Panc1 (cell line): ENCODE results near the gene C1orf50. TPM values are rescaled to one million over a fixed set of nuclear protein-coding genes. Genes with fewer than 3 reads are reported as not detected.

Source experiments
- ATAC-seq: fragments of 200-7000 bp; cut with Tn5 transposase; 2 replicates; pipeline ENCODE4 v1.9.1; 2020; ENCODE audit warnings: mild to moderate bottlenecking, moderate library complexity
- BruUV-seq: library from RNA; stranded (reverse); fragments of 400-500 nt; replicated peaks from 2 replicates; lab custom pipeline; 2021; lab: Mats Ljungman, UMichigan
- CTCF ChIA-PET: fragments of 300-600 bp; sonication (Branson Sonifier 250); formaldehyde crosslinking; loops from one replicate; lab custom pipeline; 2022; ENCODE audit warnings: antibody characterized with exemption; lab: Charles Lee
- POLR2A ChIA-PET: fragments of 300-600 bp; sonication (Branson Sonifier 250); formaldehyde crosslinking; loops from one replicate; lab custom pipeline; 2022; ENCODE audit warnings: antibody characterized with exemption; lab: Charles Lee
- DNase-seq: peaks from one replicate; pipeline ENCODE4 v3.0.0-alpha.2; 2010; ENCODE audit warnings: low read depth, low spot score
- H3K27ac ChIP-seq: 2 replicates; pipeline ENCODE4 v1.5.1; 2011; ENCODE audit warnings: mild to moderate bottlenecking, low read length, inconsistent platforms
- H3K27me3 ChIP-seq: fragments of 200-500 bp; sonication (Bioruptor generic); 2 replicates; pipeline ENCODE4 v1.6.0; 2014; ENCODE audit warnings: low read length, inconsistent platforms; ENCODE audit not compliant: control insufficient read depth, insufficient read depth
- H3K36me3 ChIP-seq: fragments of 200-500 bp; sonication (Bioruptor generic); 2 replicates; pipeline ENCODE4 v1.5.1; 2014; ENCODE audit warnings: inconsistent platforms, mild to moderate bottlenecking, low read length, moderate library complexity; ENCODE audit not compliant: control insufficient read depth, insufficient read depth
- H3K4me1 ChIP-seq: 2 replicates; pipeline ENCODE4 v1.5.1; 2011; ENCODE audit warnings: inconsistent platforms, mild to moderate bottlenecking, low read length, moderate library complexity; ENCODE audit not compliant: control insufficient read depth, insufficient read depth
- H3K4me3 ChIP-seq, 2 experiments: 2 replicates each; pipeline ENCODE4 v1.5.1; 2011 to 2012; ENCODE audit warnings: low read depth in 2 of 2, low read length in 2 of 2, mild to moderate bottlenecking in 2 of 2, inconsistent platforms in 1 of 2, moderate library complexity in 1 of 2
- H3K9me3 ChIP-seq: fragments of 200-500 bp; sonication (Bioruptor generic); 2 replicates; pipeline ENCODE4 v1.5.1; 2014; ENCODE audit warnings: low read depth, mild to moderate bottlenecking, inconsistent platforms, low read length, moderate library complexity; ENCODE audit not compliant: control insufficient read depth, insufficient read depth
- POLR2AphosphoS5 ChIP-seq: IDR thresholded peaks from 2 replicates; pipeline ENCODE4 v1.6.1; 2012; ENCODE audit warnings: mild to moderate bottlenecking, low read depth, low read length, moderate library complexity
- REST ChIP-seq, 2 experiments: IDR thresholded peaks; 2 replicates each; pipeline ENCODE4 v1.6.1; 2011 to 2012; ENCODE audit warnings: low read depth in 2 of 2, control low read depth in 1 of 2, low read length in 1 of 2, mild to moderate bottlenecking in 1 of 2, moderate library complexity in 1 of 2; ENCODE audit not compliant: insufficient read depth in 1 of 2
- SIN3A ChIP-seq: IDR thresholded peaks from 2 replicates; pipeline ENCODE4 v1.6.1; 2012; ENCODE audit warnings: low read depth, mild to moderate bottlenecking, low read length, moderate library complexity, borderline replicate concordance; ENCODE audit not compliant: insufficient read depth
- TCF7L2 ChIP-seq: IDR thresholded peaks from 2 replicates; pipeline ENCODE4 v1.6.1; 2011; ENCODE audit warnings: mild to moderate bottlenecking, low read depth, low read length, inconsistent platforms
- in situ Hi-C: cut with HindIII; loops from 2 replicates; pipeline ENCODE4 v1.10.0; 2016; ENCODE audit warnings: low sequenced_read_pairs, low pct_unique_long_range_greater_than_20kb
- intact Hi-C: fragments of 100-400 bp; cut with micrococcal nuclease; formaldehyde crosslinking; loops from one replicate; pipeline ENCODE4 v1.10.0; 2022; ENCODE audit not compliant: unreplicated experiment
- total RNA-seq: library from RNA; stranded (reverse); gene quantifications from one replicate; pipeline ENCODE4 v1.2.1, GENCODE V29; 2021; ENCODE audit not compliant: unreplicated experiment
- TF ChIP-seq, protein P1 (sequence below): fragments of 450-650 bp; IDR thresholded peaks from 2 replicates; pipeline ENCODE4 v1.5.1; 2017; ENCODE audit warnings: mild to moderate bottlenecking

The C1orf50 gene
- total RNA-seq, 1 experiment from 2014 or later, result 5.8 TPM

DNA sequence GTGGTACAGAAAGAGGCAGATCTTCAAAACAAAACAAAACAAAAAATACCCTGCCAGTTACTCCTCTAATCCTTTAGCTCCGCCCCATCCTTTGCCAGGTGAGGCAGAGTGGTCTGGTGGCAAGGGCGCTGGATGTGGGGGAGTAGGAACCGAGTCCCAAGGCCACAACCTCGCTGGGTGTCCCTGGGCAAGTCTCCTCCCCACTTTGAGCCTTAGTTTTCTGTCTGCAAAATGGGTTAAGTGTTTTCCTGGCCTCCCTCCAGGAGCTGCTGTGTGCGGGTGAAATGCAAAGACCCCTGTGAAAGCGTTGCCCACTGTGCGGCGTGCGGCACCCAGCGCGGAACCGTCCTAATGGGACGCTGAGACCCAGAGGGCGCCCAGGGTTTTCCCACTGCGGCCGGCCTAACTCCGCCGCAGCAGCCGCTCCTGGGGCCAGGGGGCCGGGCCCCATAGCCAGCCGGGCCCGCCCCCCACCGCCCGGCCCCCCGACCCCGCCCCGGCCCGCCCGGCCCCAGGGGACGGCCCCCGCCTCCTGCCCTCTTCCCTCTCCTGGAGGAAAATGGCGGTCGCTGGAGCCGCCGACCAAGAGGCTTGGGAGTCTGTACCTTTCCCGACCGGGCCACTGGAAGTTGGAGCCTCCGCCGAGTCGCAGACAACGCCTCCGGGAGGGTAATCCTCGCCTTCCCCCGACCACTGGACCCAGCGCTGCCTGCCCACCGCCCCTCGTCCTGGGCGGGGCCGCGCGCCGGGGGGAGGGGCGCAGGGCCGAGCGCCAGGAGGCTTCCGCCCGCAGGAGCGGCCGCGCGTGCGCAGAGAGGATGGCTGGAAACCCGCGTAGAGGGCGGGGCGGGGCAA, 49.8 kb downstream of the C1orf50 start, which contains the start of the genes ERMAP and SVBP:
ERMAP (plus strand) TSS at position 538 of the 855 bp plus-strand sequence. CDS start 13,327 bp downstream, outside the sequence.
SVBP (minus strand) TSS at position 813 of the 855 bp plus-strand sequence. CDS start 853 bp downstream, outside the sequence.
- peak; percentile 85 for TF ChIP-seq POLR2AphosphoS5
- TF ChIP-seq SIN3A, result peak; percentile 58; the same call in 1 of the 2 replicates
- TF ChIP-seq REST (IDR thresholded peaks at IDR 0.05; ENCODE audit: insufficient read depth in 1 of 2, low read depth in 2 of 2, low read length in 1 of 2), result no peak
- no peaks in the 10 kb centered on the region for H3K27me3 ChIP-seq
- intact Hi-C loops, result no loop called here
- H3K9me3 ChIP-seq, result no peaks in the 10 kb centered on the region
- peak; percentile 98 for ATAC-seq
- CTCF ChIA-PET, result interaction anchor here (0.5 to 1.0 kb wide), 3 partner anchors 10 to 257 kb away, joined by 4 to 6 read pairs (median 5); no protein-coding TSS in a partner anchor
- DNase-seq, result peak; percentile 15
- H3K4me1 ChIP-seq, result peaks cover 15% of the 10 kb centered on the region
- H3K4me3 ChIP-seq, result peak within 1 kb of the TSS; percentile 63 to 71
- H3K36me3 ChIP-seq, result no peaks in the 10 kb centered on the region; the same call in 1 of the 2 replicates
- POLR2A ChIA-PET, result interaction anchor here (0.6 kb wide), 2 partner anchors 19 to 1997 kb away, joined by 3 to 5 read pairs; no protein-coding TSS in a partner anchor
- BruUV-seq, result no TSS peak
- peak within 1 kb of the TSS; percentile 91 for H3K27ac ChIP-seq
- in situ Hi-C loops, result no loop called here

GRCh38 chr1:42817440-42817767, 50.4 kb downstream of the C1orf50 start:
- Histone ChIP-seq H3K27ac (peak overlapping the region; percentile 91), H3K36me3 (no peaks in the 10 kb centered on the region; the same call in 1 of the 2 replicates), H3K4me1 (peaks cover 15% of the 10 kb centered on the region), H3K27me3 (no peaks in the 10 kb centered on the region), H3K9me3 (no peaks in the 10 kb centered on the region), H3K4me3 (peak overlapping the region; percentile 63 to 71)
- peak; percentile 28 for DNase-seq
- ChIA-PET CTCF (interaction anchor here (0.5 kb wide), 1 partner anchor 47 kb away, joined by 5 read pairs; no protein-coding TSS in a partner anchor), POLR2A (interaction anchor here (0.6 kb wide), 2 partner anchors 19 to 90 kb away, joined by 3 to 4 read pairs; no protein-coding TSS in a partner anchor)
- intact Hi-C loops (no loop called here), in situ Hi-C loops (no loop called here)
- BruUV-seq, result no TSS peak
- ATAC-seq, result no peak; the same call in 1 of the 2 replicates
- TF ChIP-seq, protein P1, sequence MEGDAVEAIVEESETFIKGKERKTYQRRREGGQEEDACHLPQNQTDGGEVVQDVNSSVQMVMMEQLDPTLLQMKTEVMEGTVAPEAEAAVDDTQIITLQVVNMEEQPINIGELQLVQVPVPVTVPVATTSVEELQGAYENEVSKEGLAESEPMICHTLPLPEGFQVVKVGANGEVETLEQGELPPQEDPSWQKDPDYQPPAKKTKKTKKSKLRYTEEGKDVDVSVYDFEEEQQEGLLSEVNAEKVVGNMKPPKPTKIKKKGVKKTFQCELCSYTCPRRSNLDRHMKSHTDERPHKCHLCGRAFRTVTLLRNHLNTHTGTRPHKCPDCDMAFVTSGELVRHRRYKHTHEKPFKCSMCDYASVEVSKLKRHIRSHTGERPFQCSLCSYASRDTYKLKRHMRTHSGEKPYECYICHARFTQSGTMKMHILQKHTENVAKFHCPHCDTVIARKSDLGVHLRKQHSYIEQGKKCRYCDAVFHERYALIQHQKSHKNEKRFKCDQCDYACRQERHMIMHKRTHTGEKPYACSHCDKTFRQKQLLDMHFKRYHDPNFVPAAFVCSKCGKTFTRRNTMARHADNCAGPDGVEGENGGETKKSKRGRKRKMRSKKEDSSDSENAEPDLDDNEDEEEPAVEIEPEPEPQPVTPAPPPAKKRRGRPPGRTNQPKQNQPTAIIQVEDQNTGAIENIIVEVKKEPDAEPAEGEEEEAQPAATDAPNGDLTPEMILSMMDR, result no peak
- TF ChIP-seq SIN3A, result no peak
- no peak for TF ChIP-seq TCF7L2
- no peak for TF ChIP-seq POLR2AphosphoS5
- TF ChIP-seq REST (IDR thresholded peaks at IDR 0.05; ENCODE audit: insufficient read depth in 1 of 2, low read depth in 2 of 2, low read length in 1 of 2), result no peak
